ENCODE results near the gene PSMB7. TPM values are rescaled to one million over a fixed set of nuclear protein-coding genes. Genes with fewer than 3 reads are reported as not detected.

The PSMB7 gene
- total and polyA plus RNA-seq, 11 donors = 149 to 281 (median 176) TPM

- ATAC-seq = no peak
- H3K27me3 ChIP-seq = no peaks in the 10 kb centered on the region
- peaks cover 0 to 39% (median 0%) of the 10 kb centered on the region in 9 donors for H3K36me3 ChIP-seq
- no peak overlapping the region for H3K27ac ChIP-seq
- H3K4me3 ChIP-seq = no peak overlapping the region
- TF ChIP-seq CTCF (IDR thresholded peaks at IDR 0.05) = no peak
- no peak for TF ChIP-seq POLR2A (IDR thresholded peaks at IDR 0.05)
- H3K9me3 ChIP-seq = no peaks in the 10 kb centered on the region
- peak in 1 of 5 donors; percentile 32 for DNase-seq
- WGBS, 4 donors = 92 to 95% (median 93%) methylated on average over 12 to 14 of the region's 14 CpGs
- H3K4me1 ChIP-seq = peaks cover 0 to 13% (median 0%) of the 10 kb centered on the region in 12 donors
- intact Hi-C loops (cut with DNase I) = no loop called here
Measured at GRCh38 chr9:124303762-124304161, 111.5 kb downstream of the PSMB7 start.

Other genes starting within 250 kb of the PSMB7 start
- 10 to 100 TPM in 2 of 9 donors, 1 to 10 TPM in 7; 5.0 to 42.4 (median 6.8) TPM for gene NEK6, start 157.5 kb downstream of the PSMB7 start, total RNA-seq
- gene NEK6, start 157.5 kb downstream of the PSMB7 start, polyA plus RNA-seq = 1 to 10 TPM; 1.8 to 4.0 TPM
- gene ADGRD2, start 35.0 kb upstream of the PSMB7 start, total RNA-seq = not detected
- gene ADGRD2, start 35.0 kb upstream of the PSMB7 start, polyA plus RNA-seq = not detected
- not detected for gene NR5A1, start 92.0 kb upstream of the PSMB7 start, total RNA-seq
- under 1 TPM; 0.04 to 0.14 TPM for gene NR5A1, start 92.0 kb upstream of the PSMB7 start, polyA plus RNA-seq

All from heart left ventricle (tissue), 16 donors.